ENCODE data around the gene CLOCK. TPM values are rescaled to one million over a fixed set of nuclear protein-coding genes. Genes with fewer than 3 reads are reported as not detected.

CLOCK gene
- total RNA-seq, 2 experiments from 2014 or later = 1.9 to 9.0 TPM

GRCh38 chr4:55431710-55432336 lies 114.9 kb downstream of the CLOCK start:
- Histone ChIP-seq H2AFZ (ENCODE audit: low read length) (no peak overlapping the region), H3K9me3 (ENCODE audit: low read length) (no peaks in the 10 kb centered on the region), H3K9me2 (ENCODE audit: insufficient read depth, low read length) (no peaks in the 10 kb centered on the region), H3K4me1 (ENCODE audit: insufficient read depth, low read length, poor library complexity, severe bottlenecking) (no peaks in the 10 kb centered on the region), H4K20me1 (ENCODE audit: insufficient read depth, low read length) (no peaks in the 10 kb centered on the region), H3K27ac (ENCODE audit: low read depth, low read length, poor library complexity, severe bottlenecking) (no peak overlapping the region), H3K36me3 (ENCODE audit: insufficient read depth, low read length) (peaks cover 81% of the 10 kb centered on the region), H3K79me2 (ENCODE audit: insufficient read depth, low read depth, low read length) (no peaks in the 10 kb centered on the region), H3K4me2 (ENCODE audit: low read length) (no peak overlapping the region), H3K4me3 (ENCODE audit: low read depth, low read length, poor library complexity, severe bottlenecking) (no peak overlapping the region)
- intact Hi-C loops (cut with micrococcal nuclease; ENCODE audit: unreplicated experiment) = no loop called here
- CTCF ChIA-PET (ENCODE audit: unreplicated experiment) = interaction anchor here (0.5 kb wide), 1 partner anchor 14 kb away, joined by 3 read pairs; no protein-coding TSS in a partner anchor
- TF ChIP-seq EZH2phosphoT487 (IDR thresholded peaks at IDR 0.05; ENCODE audit: borderline replicate concordance, low read depth, low read length) = no peak
- no peak for TF ChIP-seq CTCF (conservative IDR thresholded peaks at IDR 0.05; ENCODE audit: low read length)
- BruUV-seq (replicated peaks) = no TSS peak
- no peak for DNase-seq (ENCODE audit: low spot score)
- POLR2A ChIA-PET = interaction anchor here (0.7 to 0.8 kb wide), 2 partner anchors 23 to 87 kb away, joined by 3 to 4 read pairs; no protein-coding TSS in a partner anchor

GRCh38 chr4:55424791-55425190 lies 121.9 kb downstream of the CLOCK start:
- Histone ChIP-seq H3K9me3 (ENCODE audit: low read length) (no peaks in the 10 kb centered on the region), H3K36me3 (ENCODE audit: insufficient read depth, low read length) (peaks cover 95% of the 10 kb centered on the region), H3K27ac (ENCODE audit: low read depth, low read length, poor library complexity, severe bottlenecking) (no peak overlapping the region), H2AFZ (ENCODE audit: low read length) (no peak overlapping the region), H3K4me3 (ENCODE audit: low read depth, low read length, poor library complexity, severe bottlenecking) (no peak overlapping the region), H3K9me2 (ENCODE audit: insufficient read depth, low read length) (no peaks in the 10 kb centered on the region), H3K79me2 (ENCODE audit: insufficient read depth, low read depth, low read length) (no peaks in the 10 kb centered on the region), H4K20me1 (ENCODE audit: insufficient read depth, low read length) (no peaks in the 10 kb centered on the region; the same call in 1 of the 2 replicates), H3K4me2 (ENCODE audit: low read length) (no peak overlapping the region), H3K4me1 (ENCODE audit: insufficient read depth, low read length, poor library complexity, severe bottlenecking) (no peaks in the 10 kb centered on the region)
- no peak for TF ChIP-seq EZH2phosphoT487 (IDR thresholded peaks at IDR 0.05; ENCODE audit: borderline replicate concordance, low read depth, low read length)
- no peak for TF ChIP-seq CTCF (conservative IDR thresholded peaks at IDR 0.05; ENCODE audit: low read length)
- BruUV-seq (replicated peaks) = no TSS peak
- intact Hi-C loops (cut with micrococcal nuclease; ENCODE audit: unreplicated experiment) = no loop called here
- no peak for DNase-seq (ENCODE audit: low spot score)
- CTCF ChIA-PET (ENCODE audit: unreplicated experiment) = no interaction called here
- POLR2A ChIA-PET = interaction anchor here (0.5 to 1.0 kb wide), 3 partner anchors 10 to 89 kb away, joined by 3 read pairs; no protein-coding TSS in a partner anchor

- peaks cover 38% of the 10 kb centered on the region for H3K79me2 ChIP-seq (ENCODE audit: insufficient read depth, low read depth, low read length)
- ChIA-PET CTCF (ENCODE audit: unreplicated experiment) (no interaction called here), POLR2A (interaction anchor here (0.6 to 3.0 kb wide), 4 partner anchors 13 to 1537 kb away, joined by 3 to 9 read pairs (median 4); no protein-coding TSS in a partner anchor)
These were observed 130.5 kb downstream of the CLOCK start for GRCh38 chr4:55416176-55416575.

More at GRCh38 chr4:55416176-55416575, 130.5 kb downstream of the CLOCK start:
- Histone ChIP-seq H3K36me3 (ENCODE audit: insufficient read depth, low read length) (peaks cover 87% of the 10 kb centered on the region), H3K4me1 (ENCODE audit: insufficient read depth, low read length, poor library complexity, severe bottlenecking) (no peaks in the 10 kb centered on the region), H3K27ac (ENCODE audit: low read depth, low read length, poor library complexity, severe bottlenecking) (no peak overlapping the region), H3K9me3 (ENCODE audit: low read length) (no peaks in the 10 kb centered on the region), H3K4me3 (ENCODE audit: low read depth, low read length, poor library complexity, severe bottlenecking) (no peak overlapping the region), H3K4me2 (ENCODE audit: low read length) (no peak overlapping the region), H2AFZ (ENCODE audit: low read length) (no peak overlapping the region), H4K20me1 (ENCODE audit: insufficient read depth, low read length) (peaks cover 5% of the 10 kb centered on the region), H3K9me2 (ENCODE audit: insufficient read depth, low read length) (no peaks in the 10 kb centered on the region)
- no peak for TF ChIP-seq EZH2phosphoT487 (IDR thresholded peaks at IDR 0.05; ENCODE audit: borderline replicate concordance, low read depth, low read length)
- no peak for TF ChIP-seq CTCF (conservative IDR thresholded peaks at IDR 0.05; ENCODE audit: low read length)
- intact Hi-C loops (cut with micrococcal nuclease; ENCODE audit: unreplicated experiment) = no loop called here
- no TSS peak for BruUV-seq (replicated peaks)
- no peak for DNase-seq (ENCODE audit: low spot score)

All from OCI-LY7 (cell line).